Activated naive CD4-positive, alpha-beta T cell treated with Interleukin-2 at 50 U/mL for 16 hours (primary cell): ENCODE measurements around the gene EAPP.
"Not testable (repeated sequence)": the region's sequence is repeated elsewhere in the genome, so short reads cannot be mapped to it uniquely, and the experiment has no call there.

ENCODE experiments used
- DNase-seq: peaks from one replicate; pipeline ENCODE4 v3.0.0-alpha.2; 2020

EAPP gene

DNA sequence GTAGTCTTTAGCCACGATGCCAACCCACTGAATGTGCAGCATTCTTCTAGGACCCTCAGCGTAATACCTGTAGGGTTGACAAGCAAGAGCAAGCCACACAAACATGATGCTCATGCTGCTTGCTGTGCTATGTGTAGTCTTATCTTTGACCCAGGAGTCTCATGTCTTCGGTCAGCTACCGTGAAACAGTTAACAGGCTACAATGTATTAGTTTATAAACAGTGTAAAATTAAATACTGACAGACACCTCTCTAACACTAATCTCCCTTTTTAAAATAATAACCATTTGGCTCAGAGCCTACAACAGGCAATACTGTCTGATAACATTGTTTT lies 1.9 kb downstream of the EAPP start:
- DNase-seq, result no peak

DNA sequence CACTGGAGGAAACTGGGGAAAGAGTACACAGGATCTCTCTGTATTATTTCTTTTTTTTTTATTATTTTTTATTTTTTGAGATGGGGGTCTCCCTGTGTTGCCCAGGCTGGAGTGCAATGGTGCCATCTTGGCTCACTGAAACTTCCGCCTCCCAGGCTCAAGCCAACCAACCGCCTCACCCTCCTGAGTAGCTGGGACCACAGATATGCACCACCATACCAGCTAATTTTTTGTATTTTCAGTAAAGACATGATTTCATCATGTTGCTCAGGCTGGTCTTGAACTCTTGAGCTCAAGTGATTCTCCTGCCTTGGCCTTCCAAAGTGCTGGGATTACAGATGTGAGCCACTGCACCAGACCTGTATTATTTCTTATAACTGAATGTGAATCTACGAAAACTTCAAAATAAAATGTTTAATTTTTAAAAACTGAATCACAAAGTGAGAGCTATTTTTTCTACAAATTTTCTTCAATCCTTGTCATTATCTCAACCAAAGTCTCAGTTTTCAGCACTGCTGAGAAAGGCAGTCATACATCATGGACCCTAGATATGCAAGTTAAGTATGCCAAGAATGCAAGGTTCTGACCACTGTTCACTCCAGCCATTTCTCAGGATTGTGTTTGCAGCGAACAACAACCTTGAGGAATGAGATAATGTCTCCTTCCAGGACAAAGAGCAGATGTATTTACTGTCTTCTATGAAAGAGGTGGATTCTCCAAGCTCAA lies 2.4 kb downstream of the EAPP start:
- no peak for DNase-seq

DNA sequence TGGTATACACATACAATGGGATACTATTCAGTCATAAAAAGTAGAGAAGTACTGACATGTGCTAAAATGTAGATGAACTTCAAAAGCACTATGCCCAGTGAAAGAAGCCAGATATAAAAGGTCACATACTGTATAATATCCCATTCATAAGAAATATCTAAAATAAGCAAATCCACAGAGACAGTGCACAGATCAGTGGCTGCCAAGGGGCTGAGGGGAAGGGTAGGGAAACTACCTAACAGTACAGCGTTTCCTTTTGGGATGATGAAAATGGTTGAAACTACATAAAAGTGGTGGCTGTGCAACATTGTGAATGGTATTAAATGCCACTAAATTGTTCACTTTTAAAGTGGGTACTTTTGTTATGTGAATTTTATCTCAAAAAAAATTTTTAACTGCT lies 11.9 kb downstream of the EAPP start:
- DNase-seq, result no peak

DNA sequence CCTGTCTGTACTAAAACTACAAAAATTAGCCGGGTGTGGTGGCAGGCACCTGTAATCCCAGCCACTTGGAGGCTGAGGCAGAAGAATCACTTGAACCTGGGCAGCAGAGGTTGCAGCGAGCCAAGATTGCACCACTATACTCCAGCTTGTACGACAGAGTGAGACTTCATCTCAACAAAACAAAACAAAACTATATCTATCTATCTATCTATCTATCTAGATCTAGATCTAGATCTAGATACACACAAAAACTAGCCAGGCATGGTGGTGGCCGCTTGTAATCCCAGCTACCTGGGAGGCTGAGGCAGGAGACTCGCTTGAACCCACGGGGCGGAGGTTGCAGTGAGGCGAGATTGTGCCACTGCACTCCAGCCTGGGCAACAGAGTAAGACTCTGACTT lies 15.3 kb downstream of the EAPP start:
- not testable (repeated sequence) for DNase-seq

DNA sequence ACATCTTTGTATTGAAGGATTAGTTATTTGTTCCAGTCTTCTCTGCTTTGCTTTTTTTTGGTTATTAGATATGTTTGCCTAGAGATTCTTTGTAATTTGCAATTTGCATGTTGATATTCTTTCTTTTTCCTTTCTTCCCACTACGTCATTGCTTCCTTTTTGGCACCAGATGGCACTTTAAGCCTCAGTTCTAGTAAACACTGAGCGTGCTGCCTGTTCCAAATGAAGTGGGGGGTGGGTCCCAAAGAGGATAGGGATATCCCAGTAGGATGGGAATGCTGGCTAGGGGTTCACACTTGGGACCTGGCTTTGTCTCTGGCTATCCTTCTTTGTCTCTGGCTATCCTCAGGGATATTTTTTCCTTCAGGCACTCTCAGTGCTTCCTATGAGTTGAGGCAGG lies 17.0 kb downstream of the EAPP start:
- DNase-seq, result no peak

DNA sequence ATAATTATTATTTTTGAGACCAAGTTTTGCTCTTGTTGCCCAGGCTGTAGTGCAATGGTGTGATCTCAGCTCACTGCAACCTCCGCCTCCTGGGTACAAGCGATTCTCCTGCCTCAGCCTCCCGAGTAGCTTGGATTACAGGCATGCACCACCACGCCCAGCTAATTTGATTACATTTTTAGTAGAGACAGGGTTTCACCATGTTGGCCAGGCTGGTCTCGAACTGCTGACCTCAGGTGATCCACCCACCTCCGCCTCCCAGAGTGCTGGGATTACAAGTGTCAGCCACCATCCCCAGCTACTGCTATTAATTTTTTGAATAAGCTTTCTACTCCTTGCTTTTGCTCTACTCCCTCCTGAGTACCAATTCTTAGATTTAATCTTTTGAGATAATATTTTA lies 18.4 kb downstream of the EAPP start:
- DNase-seq, result not testable (repeated sequence)

DNA sequence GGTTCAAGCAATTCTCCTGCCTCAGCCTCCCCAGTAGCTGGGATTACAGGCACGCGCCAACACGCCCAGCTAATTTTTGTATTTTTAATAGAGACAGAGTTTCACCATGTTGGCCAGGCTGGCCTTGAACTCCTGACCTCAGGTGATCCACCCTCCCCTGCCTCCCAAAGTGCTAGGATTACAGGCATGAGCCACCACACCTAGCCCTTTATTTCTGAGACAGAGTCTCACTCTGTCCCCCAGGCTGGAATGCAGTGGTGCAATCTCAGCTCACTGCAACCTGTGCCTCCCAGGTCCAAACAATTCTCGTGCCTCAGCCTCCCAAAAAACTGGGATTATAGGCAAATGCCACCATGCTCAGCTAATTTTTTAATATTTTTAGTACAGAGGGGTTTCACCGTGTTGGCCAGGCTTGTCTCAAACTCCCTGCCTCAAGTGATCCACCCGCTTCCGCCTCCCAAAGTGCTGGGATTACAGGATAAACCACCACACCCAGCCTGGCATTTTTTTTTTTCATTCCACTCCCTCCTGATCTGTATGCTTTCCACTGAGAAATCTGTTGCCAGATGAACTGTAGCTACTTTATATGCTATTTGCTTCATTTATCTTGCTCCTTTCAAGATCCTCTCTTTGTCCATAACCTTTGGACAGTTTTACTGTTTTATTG lies 19.1 kb downstream of the EAPP start:
- not testable (repeated sequence) for DNase-seq

DNA sequence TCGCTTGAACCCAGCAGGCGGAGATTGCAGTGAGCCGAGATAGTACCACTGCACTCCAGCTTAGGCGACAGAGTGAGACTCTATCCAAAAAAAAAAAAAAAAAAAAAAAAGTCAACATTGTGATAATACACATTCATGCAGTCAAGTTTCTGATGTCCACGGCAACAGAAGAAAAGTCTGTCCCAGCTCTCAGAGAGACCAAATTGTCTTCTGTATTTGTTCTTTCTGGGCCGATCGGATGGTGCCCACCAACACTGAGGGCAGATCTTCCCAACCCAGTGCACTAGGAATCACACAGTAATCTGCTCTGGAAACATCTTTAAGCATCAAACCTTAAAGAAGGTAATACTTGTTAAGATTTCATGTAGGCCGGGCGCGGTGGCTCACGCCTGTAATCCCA lies 31.6 kb downstream of the EAPP start:
- no peak for DNase-seq

DNA sequence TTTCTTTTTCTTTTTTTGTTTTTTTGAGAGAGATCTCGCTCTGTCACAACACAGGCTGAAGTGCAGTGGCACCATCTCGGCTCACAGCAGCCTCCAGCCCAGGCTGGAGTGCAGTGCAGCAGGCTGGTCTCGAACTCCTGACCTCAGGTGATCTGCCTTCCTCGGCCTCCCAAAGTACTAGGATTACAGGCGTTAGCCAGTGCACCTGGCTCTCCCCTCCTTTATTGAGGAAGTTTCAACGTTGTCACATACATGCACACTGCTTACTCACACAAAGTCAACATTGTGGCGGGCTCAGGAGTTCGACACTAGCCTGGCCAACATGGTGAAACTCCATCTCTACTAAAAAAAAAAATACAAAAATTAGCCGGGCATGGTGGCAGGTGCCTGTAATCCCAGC lies 32.0 kb downstream of the EAPP start:
- DNase-seq, result no peak

DNA sequence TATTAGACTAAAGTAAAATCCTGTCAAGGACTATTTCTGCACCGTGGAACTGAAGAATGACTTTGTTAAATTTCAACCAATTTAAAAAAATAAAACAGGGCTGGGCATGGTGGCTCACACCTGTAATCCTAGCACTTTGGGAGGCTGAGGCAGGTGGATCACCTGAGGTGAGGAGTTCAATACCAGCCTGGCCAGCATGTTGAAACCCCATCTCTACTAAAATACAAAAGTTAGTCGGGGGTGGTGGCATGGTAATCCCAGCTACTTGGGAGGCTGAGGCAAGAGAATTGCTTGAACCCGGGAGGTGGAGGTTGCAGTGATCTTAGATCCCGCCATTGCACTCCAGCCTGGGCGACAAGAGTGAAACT lies 34.4 kb downstream of the EAPP start:
- DNase-seq, result not testable (repeated sequence)

DNA sequence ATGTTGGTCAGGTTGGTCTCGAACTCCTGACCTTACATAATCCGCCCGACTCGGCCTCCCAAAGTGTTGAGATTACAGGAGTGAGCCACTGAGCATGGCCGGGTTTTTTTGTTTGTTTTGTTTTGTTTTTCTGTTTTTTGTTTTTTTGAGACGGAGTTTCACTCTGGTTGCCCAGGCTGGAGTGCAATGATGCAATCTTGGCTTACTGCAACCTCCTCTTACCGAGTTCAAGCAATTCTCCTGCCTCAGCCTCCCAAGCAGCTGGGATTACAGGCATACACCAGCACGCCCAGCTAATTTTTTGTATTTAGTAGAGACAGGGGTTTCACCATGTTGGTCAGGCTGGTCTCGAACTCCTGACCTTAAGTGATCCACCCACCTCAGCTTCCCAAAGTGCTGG lies 35.5 kb downstream of the EAPP start:
- not testable (repeated sequence) for DNase-seq

DNA sequence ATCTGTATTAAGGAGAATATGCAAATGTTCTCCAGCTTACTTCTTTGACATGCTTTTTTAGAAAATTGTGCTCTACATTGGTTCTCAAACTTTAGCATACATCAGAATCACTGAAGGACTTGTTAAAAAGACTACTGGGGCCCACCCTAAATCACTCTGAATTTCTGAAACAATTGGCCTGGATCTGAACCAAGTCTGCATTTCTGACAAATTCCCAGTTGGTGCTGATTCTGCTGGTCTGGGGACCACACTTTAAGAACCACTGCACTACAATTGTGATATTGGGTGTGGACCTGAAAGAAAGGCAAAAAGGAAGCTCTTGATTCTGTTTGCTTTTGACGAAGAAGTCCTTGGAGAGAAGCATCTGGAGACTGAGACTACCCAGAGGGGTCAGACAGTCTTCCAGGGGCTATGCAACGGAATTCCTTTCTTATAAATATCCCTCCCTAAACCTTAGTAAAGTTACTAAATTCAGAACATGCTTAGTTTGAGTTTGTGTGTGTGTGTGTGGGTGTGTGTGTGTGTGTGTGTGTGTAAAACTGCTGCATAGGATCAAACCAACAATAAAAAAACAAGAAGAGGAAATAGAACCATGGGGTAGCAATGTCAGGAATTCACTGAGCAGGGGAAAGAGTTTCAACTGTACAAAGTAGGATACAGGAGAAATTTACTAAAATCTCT lies 36.8 kb downstream of the EAPP start:
- no peak for DNase-seq

DNA sequence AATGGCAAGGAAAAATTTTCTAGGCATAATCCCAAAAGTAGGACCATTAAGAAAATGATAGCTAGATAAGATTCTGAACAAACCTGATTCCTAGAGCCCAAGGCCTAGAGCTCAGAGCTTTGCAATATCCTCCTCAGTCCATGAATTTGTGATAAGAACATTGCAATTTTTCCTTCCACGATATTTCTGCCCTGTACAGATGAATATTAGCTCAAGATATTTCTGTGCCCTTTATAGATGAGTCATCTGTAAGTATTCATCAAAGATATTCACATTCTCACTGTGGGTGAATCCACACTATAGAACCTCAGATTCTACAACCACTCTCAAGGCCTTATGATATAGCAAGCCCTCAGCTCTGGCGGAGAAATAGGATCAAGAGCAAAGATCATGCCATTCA lies 37.5 kb downstream of the EAPP start:
- DNase-seq, result no peak

DNA sequence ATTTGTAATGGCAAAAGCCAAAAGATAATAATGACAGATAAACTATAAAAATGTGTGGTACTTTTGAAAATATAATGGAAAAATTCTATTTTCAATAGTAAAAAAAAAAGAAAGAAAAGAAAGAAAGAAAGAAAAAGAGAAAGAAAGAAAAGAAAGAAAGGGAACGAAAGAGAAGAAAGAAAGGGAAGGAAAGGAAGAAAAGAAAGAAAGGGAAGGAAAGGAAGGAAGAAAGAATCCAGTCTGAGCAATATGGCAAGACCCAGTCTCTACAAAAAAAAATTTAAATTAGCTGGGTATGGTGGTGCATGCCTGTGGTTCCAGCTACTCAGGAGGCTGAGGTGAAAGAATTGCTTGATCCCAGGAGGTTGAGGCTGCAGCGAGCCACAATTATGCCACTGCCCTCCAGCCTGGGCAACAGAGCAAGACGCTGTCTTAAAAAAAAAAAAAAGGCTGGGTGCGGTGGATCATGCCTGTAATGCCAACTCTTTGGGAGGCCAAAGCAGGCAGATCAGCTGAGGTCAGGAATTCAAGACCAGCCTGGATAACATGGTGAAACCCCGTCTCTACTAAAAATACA lies 38.4 kb downstream of the EAPP start:
- no peak for DNase-seq

DNA sequence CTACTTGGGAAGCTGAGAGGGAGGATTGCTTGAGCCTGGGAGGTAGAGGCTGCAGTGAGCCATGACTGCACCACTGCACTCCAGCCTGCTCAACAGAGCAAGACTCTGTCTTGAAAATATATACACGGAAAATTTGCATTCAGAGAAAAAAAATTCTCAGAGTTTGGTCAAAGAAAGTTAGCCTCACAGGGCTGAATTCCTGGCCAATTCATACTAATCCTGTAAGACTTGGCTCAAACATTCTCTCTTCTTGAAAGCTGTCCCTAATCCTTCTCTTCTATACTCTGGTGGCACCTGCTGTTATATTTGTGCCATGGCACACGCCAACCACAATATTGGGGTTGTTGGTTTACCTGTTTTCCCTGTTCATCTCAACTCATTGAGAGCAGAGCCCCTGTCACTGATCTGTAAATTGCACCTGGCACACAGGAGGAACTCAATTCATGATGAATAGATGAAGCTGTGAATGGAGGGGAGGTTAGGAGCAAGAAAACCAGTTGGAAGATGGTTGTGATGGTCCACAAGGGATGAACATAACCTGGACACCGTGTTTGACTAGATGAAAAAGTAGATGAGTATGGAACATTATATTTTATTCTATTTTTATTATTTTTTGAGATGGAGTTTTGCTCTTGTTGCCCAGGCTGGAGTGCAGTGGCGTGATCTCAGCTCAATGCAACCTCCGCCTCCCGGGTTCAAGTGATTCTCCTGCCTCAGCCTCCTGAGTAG lies 40.7 kb downstream of the EAPP start:
- no peak for DNase-seq

DNA sequence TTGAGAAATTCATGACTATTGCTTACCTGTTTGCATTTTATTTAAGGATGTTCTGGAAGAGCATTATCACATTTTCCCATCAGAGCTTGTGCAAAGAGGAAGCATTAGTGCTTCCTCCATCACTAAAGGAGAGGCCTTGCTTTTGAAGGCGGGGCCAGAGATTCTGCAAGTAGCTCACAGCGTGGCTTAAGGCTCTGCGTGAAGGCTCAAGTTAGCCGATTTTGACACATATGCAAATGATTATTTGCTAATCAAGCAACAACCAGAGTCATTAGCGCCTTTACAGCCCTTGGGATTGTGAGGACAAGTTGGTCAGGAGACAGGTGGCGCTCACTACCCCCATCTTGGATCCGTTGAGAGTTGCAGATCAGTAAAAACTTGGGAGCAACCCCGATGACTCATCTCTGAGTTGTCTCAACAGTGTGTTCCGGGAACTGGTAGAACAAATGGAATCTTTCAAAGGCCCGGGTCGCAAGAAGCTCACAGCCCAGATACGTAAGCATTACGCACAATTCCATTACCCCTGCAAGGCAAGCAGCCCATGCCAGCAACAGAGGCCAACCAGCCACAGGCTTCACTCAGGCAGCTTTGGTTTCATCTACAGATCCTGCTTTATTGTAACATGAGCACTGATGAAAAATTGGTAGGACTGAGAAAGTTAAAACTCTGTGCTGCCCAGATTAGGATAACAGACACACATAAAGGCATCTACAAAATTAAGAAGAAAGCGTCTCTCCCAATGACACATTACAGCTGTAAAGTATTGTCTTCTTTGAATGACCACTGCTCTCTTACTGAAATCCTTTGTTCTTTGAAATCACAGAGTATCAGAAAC lies 42.6 kb downstream of the EAPP start:
- DNase-seq, result no peak

DNA sequence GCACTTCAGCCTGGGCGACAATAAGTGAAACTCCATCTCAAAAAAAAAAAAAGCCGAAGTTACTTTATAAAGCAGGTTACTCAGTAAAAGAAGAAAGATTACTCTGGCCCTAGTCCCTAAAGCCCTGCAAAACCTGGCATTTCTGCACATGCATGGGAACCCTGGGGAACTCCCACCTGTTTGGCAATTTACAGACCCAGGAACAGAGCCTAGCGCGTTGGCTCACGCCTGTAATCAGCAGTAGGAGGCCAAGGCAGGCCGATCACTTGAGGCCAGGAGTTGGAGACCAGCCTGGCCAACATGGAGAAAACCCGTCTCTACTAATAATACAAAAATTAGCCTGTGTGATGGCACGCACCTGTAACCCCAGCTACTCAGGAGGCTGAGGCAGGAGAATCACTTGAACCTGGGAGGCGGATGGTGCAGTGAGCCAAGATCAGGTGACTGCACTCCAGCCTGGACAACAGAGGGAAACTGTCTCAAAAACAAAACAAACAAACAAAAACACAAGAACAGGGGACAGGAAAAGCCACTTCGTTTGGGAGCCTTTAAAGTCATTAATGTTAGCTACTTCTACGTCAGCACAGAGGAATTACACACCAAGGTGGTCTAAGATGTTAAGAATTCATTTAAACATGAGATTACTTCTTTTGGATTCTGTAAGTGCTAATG lies 43.4 kb downstream of the EAPP start:
- DNase-seq, result no peak

DNA sequence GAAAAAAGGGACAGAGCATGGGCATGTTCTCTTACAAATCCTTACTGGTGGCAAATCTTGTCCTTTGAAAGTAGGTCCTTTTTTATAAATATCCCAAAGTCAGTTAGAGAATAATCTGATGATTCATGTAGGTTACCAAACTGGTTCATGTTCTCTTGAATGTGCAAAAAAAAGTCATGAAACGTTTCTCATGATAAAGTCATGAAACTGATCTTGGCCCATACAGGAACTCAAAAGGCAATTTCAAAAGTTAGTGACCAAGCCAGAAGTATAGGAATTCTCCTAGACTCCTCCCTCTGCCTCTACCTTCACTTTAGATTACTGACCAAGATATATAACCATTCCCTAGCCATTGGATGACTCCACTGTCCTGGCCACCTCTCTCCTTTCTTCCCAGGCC lies 50.2 kb downstream of the EAPP start:
- DNase-seq, result no peak

DNA sequence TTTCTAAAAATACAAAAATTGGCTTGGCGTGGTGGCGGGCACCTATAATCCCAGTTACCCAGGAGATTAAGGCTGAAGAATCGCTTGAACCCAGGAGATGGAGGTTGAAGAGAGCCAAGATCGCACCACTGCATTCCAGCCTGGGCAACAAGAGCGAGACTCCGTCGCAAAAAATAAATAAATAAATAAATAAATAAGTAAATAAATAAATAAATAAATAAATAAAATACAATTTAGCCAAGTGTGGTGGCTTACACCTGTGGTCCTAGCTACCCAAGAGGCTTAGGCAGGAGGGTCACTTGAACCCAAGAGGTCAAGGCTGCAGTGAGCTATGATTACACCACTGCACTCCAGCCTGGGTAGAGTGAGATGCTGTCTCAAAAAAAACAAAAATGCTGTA lies 51.0 kb downstream of the EAPP start:
- DNase-seq, result no peak

DNA sequence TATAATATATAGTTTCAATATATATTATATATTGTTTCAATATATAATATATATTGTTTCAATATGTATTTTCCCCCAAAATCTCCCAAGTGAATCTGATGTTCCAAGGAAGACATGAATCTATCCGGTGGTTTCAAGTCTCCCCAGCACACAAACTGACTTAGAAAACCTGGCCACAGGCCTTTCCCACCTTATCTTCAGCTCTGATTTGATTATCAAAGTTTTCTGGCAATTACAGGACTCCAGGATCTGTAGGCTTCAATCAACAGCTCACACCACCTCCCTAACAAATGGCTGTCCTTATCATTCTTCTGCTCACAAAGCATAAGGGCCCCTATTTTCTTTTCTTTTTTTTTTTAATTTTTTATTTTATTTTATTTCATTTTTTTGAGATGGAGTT lies 54.8 kb downstream of the EAPP start:
- no peak for DNase-seq

DNA sequence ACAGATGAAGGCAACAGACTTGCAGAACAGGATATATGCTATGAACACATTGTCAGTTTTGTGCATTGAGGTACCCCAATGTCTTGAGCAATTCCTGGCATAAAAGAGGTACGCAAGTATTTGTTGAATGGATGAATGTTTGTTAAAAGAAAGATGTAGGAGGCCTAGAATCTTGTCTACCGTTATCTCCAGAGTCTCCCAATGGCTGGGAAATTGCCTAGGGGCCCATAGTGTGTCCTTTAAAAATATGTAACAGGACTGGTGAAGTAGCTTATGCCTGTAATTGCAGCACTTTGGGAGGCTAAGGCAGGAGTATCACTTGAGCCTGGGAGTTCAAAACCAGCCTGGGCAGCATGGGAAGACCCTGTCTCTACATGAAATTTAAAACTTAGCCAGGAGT lies 57.0 kb downstream of the EAPP start:
- DNase-seq, result no peak

DNA sequence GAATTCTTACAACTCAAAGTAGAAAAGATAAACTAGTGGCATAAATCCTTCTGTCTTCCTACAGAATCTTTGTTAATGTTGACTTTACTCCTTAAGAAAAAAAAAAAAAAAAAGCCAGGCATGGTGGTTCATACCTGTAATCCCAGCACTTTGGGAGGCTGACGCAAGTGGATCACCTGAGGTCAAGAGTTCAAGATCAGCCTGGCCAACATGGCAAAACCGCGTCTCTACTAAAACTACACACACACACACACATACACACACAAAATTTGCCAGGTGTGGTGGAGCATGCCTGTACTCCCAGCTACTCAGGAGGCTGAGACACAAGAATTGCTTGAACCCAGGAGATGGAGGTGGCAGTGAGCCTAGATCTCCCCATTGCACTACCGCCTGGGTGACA lies 59.8 kb downstream of the EAPP start:
- DNase-seq, result no peak
